IMR-90 (cell line): ENCODE measurements around the gene CYP2J2.

Source experiments
- BHLHE40 ChIP-seq: fragments of 150-350 bp; IDR thresholded peaks from 2 replicates; pipeline ENCODE4 v1.6.1; 2016; ENCODE audit warnings: mild to moderate bottlenecking, low read depth, low read length
- CHD1 ChIP-seq: IDR thresholded peaks from 2 replicates; pipeline ENCODE4 v1.6.1; 2012; ENCODE audit warnings: low read depth, low read length, improper control_type of control experiment
- CTCF ChIP-seq: conservative IDR thresholded peaks from 2 replicates; pipeline ENCODE4 v1.5.1; 2012; ENCODE audit warnings: mild to moderate bottlenecking, low read depth, low read length, improper control_type of control experiment
- MAFK ChIP-seq: IDR thresholded peaks from 2 replicates; pipeline ENCODE4 v1.6.1; 2012; ENCODE audit warnings: low read depth, low read length, improper control_type of control experiment
- MXI1 ChIP-seq: IDR thresholded peaks from 2 replicates; pipeline ENCODE4 v1.6.1; 2012; ENCODE audit warnings: low read depth, mild to moderate bottlenecking, low read length, moderate library complexity, borderline replicate concordance
- NFE2L2 ChIP-seq: fragments of 150-350 bp; IDR thresholded peaks from 2 replicates; pipeline ENCODE4 v1.6.1; 2016; ENCODE audit warnings: low read depth, mild to moderate bottlenecking, low read length
- POLR2A ChIP-seq: IDR thresholded peaks from 2 replicates; pipeline ENCODE4 v1.6.1; 2012; ENCODE audit warnings: mild to moderate bottlenecking, low read depth, low read length
- RAD21 ChIP-seq: IDR thresholded peaks from 2 replicates; pipeline ENCODE4 v1.6.1; 2012; ENCODE audit warnings: low read length, improper control_type of control experiment
- RCOR1 ChIP-seq: IDR thresholded peaks from 2 replicates; pipeline ENCODE4 v1.6.1; 2012; ENCODE audit warnings: mild to moderate bottlenecking, low read length, improper control_type of control experiment; ENCODE audit not compliant: insufficient replicate concordance
- RFX5 ChIP-seq: IDR thresholded peaks from 2 replicates; pipeline ENCODE4 v1.8.0; 2012; ENCODE audit warnings: low read depth, mild to moderate bottlenecking, low read length, moderate library complexity
- SMC3 ChIP-seq: fragments of 150-350 bp; IDR thresholded peaks from 2 replicates; pipeline ENCODE4 v1.6.1; 2016; ENCODE audit warnings: low read depth, mild to moderate bottlenecking, antibody characterized with exemption, low read length, moderate library complexity
- TF ChIP-seq, protein P1 (sequence below): fragments of 150-350 bp; IDR thresholded peaks from 2 replicates; pipeline ENCODE4 v1.6.1; 2017; ENCODE audit warnings: mild to moderate bottlenecking, antibody characterized with exemption, low read length, low read depth

GRCh38 chr1:59926381-59927123 lies at the start of gene CYP2J2:
- no peak for TF ChIP-seq CTCF
- TF ChIP-seq RAD21 = no peak
- TF ChIP-seq POLR2A = no peak
- no peak for TF ChIP-seq SMC3
- TF ChIP-seq, protein P1, sequence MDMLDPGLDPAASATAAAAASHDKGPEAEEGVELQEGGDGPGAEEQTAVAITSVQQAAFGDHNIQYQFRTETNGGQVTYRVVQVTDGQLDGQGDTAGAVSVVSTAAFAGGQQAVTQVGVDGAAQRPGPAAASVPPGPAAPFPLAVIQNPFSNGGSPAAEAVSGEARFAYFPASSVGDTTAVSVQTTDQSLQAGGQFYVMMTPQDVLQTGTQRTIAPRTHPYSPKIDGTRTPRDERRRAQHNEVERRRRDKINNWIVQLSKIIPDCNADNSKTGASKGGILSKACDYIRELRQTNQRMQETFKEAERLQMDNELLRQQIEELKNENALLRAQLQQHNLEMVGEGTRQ = no peak
- TF ChIP-seq MXI1 = no peak
- TF ChIP-seq RCOR1 = no peak
- no peak for TF ChIP-seq BHLHE40
- TF ChIP-seq CHD1 = no peak
- no peak for TF ChIP-seq NFE2L2
- no peak for TF ChIP-seq MAFK
- no peak for TF ChIP-seq RFX5
